GM19025 (cell line): Measurements from ENCODE around the gene MN1.
"Not testable (repeated sequence)": the region's sequence is repeated elsewhere in the genome, so short reads cannot be mapped to it uniquely, and the experiment has no call there.

ENCODE experiments used
- ATAC-seq: cut with Tn5 transposase; IDR thresholded peaks from one replicate; pipeline ENCODE4 v1.9.1; 2021; ENCODE audit warnings: mild to moderate bottlenecking, low read depth, moderate library complexity; ENCODE audit not compliant: unreplicated experiment

The MN1 gene

DNA sequence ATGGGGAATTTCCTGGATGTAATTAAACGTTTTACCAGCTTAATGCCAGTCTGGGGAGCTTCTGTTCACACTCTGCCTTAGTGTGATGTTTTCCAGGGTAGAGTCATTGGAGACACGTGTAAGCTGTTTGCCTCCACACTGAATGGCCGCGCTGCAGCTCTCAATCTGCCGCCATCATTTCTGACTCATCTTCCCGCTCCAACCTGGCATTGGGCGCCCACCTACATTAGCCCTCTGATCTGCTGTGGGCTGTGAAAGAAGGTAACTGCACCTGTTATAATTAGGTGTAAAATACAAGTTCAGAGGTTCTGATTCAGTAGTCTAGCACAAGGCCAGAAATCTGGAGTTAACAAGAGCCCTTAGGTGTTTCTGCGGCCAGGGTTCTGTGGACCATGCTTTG is 54.6 kb downstream of the MN1 start:
- no peak for ATAC-seq

DNA sequence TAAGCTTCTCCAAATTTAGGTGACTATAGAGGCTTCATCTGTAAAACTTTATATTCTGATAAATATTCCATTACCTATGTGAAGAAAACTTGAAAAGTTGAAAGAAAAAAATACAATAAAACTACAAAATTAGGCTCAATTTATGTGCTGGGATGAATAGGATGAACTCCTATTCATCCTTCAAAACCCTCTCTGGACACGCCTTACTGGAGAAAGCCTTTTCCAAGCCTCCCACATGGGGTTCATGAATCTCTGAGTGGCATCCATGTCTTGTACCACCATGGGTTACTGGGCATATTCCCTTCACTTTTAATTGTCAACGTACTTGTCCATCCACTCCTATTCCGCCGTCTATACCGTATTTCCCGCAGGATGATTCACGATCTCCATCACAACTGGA is 55.7 kb downstream of the MN1 start:
- ATAC-seq, result no peak

DNA sequence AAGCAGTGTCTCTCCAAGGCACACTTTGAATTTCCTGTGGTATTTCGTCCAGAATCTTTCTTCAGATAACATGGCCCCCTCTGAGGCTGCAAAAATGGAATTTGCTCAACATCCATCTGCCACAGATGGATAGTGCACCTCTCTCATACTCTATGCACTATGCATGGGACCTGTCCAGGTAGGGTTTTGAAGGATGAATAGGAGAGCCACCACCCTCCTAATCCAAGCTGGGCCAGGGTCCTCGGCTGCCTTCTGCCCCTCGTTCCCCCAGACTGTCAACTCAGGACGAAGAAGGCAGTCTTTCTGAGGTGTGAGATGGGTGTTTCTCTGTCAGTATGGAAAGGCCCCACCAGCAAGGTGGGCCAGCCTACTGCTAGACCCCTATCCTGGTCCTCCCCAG is 56.4 kb downstream of the MN1 start:
- ATAC-seq, result no peak

DNA sequence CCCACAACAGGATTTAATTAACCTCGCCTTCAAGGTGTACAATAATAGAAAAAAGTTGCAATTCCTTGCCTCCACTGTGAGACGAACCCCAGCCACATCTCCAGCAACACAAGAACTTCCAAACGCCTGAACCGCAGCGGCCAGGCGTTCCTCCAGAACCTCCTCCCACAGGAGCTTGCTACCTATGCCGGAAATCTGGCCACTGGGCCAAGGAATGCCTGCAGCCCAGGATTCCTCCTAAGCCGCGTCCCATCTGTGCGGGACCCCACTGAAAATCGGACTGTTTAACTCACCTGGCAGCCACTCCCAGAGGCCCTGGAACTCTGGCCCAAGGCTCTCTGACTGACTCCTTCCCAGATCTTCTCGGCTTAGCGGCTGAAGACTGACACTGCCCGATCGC is 57.5 kb downstream of the MN1 start:
- not testable (repeated sequence) for ATAC-seq

DNA sequence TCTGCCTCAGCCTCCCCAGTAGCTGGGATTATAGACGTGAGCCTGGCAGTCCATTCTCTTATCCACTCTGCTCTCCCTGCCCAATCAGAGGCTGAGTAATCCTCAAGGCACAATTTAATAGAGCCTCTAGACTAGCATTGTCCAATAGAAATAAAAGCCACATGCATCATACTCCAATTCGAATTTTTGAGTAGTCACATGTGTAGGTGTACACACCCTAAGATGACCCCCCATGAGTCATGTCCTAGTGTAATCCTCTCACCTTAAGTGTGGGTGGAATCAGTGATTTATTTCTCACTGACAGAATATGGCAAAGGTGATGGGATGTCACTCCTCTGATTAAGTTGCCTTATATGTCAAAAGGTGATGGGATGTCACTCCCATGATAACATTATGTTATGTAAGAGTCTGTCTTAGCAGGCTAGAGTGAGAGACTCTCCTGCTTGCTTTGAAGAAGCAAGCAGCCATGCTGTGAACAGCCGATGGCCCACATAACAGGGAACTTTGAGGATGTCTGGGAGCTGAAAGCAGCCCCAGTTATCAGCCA is 61.3 kb downstream of the MN1 start:
- no peak for ATAC-seq

DNA sequence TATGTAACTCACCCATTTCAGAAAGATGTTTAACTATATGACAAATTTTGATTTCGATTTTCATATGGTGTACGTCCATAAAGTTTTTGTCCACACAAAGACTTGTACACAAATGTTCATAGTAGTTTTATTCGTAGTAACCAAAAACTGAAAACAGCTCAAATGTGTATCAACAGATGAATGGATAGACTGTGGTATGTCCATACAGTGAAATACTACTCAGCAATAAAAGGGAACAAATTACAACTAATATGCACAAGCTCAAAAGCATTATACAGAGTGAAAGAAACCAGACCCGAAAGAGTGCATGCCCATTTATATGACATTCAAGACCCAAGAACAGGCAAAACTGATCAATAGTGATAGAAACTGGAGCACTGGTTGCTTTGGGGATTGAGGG is 64.0 kb downstream of the MN1 start:
- no peak for ATAC-seq

DNA sequence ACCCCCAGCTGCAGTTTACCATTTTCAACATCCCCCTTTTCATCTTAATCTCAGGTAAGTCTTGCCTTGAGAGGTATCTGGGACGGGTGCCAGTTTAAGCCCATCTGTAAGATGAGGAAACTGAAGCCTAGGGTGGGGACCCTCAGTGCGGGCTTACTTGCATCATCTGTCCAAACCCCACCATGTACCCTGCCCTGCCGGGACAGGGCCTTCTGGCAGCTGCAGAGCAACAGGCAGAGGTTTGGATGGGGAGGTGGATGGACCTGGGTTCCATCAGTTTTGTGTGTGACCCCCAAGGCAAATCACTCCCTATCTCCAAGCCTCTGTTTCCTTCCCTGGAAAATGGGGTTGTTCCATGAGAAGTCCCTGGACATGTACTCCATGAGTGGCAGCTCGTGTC is 67.5 kb downstream of the MN1 start:
- ATAC-seq, result no peak

DNA sequence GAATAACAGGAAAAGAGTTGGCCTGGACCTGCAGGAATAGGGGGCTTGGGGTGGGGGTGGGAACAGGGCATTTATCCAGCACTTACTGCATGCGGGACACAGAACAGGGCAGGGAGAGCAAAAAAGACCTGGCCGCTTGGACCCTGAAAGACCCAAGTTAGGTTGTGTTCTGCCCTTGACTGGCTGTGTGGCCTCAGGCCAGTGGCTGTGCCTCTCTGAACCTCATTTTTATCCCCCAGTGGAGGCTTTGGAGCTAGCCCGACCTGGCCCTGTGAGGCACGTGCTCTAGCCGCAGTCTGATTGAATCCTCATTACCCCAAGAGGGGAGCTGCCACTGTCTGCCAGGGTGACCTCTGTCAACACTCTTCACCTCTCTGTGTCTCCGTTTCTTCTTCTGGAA is 68.7 kb downstream of the MN1 start:
- ATAC-seq, result no peak

DNA sequence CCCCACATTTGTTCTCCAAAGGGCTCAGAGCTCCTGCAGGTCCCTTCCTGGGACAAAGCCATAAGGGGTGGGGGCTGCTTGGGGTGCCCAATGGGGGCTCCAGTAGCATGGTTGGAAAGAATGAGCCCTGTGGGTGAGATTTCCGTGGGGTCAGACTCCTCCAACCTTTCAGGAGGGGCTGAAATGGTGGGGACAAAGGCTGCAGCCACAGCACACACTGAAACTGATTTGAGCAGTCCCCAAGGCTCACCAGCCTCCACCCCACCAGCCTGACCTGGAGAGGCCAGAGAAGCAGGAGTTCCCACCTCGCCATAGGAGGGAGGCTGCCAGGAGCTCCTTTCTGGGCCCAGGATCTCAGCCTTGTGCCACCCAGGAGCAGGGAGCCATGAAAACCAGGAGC is 69.2 kb downstream of the MN1 start:
- ATAC-seq, result no peak

DNA sequence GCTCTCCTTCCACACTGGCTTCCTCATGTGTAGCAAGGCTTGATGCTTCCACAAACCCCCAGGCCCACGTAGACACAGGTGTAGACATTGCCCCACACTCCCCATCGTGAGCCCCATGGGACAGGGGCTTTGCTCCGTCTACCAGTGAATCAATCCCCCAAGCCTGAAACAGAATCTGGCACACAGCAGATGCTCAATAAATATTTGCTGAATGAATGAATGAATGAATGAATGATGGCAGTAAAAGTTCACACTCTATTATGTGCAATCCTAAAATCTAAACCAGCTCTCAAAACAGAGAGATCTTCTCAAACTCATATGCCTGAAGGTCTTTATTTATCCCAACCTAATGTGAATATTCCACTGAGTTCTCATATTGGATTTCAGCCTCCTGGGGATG is 69.9 kb downstream of the MN1 start:
- no peak for ATAC-seq

DNA sequence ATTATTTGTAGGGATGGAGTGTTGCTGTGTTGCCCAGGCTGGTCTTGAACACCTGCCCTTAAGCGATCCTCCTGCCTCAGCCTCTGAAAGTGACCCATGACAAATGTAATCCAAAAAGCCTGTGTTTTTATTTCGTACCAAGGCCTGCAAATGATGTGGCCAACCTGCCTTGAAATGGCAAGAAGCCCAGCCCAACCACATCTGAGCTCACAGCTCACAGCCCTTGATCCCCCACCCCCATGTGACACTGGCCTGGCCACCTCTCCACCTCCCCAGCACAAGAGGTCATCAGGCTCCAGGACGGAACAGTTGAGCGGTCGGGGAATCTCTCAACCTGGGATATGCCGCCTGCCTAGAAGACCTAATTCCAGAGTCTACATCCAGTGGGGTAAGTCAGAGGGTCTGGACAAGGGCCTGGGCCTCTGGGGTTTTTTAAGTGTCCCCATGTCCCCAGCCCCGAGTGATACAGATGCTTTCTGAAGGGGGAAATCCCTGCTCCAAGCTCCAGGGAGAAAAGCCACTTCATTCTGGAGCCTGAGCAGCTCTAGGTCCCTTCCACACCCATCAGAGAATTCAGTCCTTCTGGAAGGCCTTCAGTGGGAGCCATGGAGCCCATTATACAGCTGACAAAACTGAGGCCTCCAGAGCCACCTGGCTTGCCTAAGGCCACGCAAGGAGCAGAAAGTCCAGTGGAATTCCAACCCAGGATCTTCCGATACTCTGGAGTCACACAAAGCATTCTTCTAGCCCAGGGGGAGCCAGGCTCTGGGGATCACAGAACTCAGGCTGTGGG is 70.7 kb downstream of the MN1 start:
- no peak for ATAC-seq

DNA sequence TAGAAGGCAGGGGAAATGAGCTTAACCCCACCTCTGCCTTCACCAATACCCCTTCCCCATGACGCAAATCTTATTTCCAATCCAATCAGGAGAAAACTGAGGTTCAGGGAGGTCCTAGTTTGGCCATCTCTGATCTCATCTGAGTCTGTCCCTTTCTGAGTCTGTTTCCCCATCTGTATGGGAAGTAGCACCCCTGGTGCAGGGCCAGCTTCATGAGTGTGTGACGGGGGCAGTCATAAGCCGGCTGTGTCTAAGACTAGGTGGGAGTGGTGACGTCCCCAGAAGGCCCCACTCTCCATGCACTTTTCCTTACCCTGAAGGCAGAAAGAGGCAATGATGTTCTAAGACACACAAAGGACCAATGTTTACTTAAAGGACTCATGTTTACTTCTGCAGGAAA is 72.3 kb downstream of the MN1 start:
- no peak for ATAC-seq

DNA sequence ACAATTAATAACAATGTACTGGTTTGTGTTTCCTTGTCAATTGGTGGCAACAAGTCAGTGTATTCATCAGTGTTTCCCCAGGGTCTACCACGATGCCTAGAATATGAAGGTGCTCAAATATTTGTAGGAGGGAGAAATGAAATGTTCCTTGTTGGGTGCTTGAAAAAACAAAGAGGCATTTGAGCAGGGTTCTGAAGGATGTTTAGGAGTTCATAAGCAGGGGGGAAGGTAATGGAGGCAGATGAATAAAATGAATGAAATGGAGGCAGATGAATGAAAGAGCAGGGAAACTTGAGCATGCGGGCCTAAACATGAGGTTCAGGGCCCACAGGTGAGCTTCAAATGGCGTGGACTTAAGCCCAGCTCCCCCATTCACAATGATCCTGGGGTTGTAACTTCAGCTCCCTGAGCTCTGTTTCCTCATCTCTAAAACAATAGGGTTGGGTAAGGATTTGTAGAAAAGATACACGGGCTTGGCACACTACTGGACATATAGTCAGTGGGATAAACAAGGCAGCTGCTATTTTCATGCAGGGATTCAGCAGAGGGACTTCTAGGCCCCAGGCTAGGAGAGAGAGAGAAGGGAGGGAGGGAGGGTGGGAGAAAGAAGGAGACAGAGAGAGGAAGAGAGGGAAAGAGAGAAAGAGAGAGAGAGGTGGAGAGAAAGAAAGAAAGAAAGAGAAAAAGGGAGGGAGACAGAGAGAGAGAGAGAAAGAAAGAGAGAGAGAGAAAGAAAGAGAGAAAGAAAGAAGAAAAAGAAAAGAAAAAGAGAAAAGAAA is 73.7 kb downstream of the MN1 start:
- ATAC-seq, result no peak

DNA sequence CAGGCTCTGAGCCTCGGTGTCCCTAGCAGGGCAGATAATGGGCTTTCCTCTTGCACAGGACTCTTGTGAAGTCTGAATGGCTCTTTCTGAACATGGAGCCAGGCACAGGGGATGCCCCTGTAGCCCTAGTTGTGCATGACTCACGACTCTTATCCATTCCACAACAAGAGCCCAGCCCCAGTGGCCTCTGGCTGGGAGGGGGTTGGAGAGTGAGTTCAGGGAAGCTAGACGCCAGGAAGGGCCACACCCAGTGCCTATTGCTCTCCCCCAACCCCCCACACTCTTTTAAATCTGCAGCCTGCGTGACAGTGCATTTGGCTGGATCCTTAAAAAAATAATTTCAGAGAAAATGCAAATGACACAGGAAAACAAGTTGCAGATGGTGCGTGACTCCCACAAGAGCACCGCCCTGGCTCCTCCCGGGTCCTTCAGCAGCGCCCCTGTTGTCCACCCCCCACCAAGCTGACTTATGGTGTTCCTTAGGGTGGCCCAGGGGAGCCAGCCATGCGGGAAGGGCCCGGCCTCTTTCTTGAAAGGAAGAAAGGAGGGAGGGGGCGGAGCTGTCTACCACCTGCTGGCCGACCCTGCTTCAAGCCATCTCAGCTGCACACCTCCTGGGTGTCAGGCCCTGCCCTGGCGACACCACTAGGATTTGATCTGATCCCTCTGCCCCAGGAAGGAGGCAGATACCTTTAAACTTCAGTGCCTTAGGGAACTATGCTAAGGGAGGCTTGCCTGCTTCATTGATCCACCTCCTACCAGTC is 74.7 kb downstream of the MN1 start:
- no peak for ATAC-seq

DNA sequence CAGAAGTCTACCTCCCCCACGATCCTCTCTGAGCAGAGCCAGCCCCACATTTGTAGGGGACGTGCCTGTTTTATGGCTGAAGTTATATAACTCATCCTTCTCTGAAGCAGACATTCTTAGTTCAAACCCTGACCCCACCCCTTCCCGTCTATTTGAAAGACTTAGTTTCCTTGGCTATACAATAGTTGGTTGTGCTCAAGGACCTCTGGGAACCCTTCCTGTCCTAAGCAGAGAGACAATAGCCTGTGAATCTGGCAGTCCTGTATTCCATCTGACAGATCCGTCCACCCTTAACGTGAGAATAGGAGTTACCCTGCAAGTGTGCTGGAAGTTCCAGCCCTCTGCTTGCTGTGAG is 75.2 kb downstream of the MN1 start:
- no peak for ATAC-seq

DNA sequence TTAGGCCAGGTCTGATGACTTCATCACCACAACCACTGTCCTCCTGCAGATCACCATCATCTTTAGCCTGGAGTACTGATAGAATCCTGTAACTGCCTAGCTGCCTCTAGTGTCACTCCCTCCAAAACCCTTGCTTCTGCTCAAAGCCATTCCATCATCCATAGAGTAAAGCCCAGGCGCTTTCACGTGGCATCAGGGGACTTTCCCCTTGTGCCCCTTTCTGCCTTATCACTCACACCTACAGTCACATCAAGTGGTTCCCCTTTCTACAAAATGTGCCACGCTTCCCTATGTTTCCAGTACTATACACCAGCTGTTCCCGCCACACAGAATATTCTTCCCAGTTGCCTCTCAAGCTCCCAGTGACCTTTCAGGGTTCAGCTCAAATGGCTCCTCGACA is 75.9 kb downstream of the MN1 start:
- ATAC-seq, result no peak

DNA sequence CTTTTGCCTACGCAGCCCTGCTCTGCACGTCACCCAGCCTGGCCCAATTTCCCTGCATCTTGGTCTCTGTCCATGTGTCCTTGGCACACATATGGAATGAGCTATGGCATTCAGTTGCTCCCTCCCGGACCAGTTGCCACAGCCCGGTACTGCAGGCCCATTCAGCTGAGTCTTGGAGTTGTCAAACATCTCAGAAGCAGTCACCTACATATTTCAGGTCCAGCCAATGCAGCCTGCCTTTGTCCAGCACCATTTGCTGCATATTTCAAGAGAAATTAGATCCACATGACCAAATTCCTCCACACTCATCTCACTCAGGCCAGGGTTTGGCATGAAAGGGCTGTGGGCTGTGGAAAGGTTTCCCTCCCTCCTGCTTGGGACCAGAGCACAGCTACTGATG is 76.8 kb downstream of the MN1 start:
- ATAC-seq, result no peak

DNA sequence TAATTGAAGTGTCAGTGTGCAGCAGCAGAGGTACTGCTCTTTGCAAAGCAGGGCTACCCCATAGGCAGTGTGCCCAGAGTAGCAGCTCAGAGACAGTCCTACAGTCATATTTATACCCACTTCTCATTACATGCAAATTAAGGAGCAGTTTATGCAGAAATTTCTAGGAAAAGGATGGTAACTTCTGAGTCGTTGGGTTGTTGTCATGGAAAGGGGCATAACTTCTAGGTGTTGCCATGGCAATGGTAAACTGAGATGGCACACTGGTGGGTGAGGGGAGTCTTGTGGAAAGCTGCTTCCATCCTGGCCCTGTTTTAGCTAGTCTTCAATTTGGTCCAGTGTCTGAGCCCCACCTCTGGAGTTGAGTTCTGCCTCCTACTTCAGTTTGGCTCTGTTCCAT is 77.4 kb downstream of the MN1 start:
- no peak for ATAC-seq

DNA sequence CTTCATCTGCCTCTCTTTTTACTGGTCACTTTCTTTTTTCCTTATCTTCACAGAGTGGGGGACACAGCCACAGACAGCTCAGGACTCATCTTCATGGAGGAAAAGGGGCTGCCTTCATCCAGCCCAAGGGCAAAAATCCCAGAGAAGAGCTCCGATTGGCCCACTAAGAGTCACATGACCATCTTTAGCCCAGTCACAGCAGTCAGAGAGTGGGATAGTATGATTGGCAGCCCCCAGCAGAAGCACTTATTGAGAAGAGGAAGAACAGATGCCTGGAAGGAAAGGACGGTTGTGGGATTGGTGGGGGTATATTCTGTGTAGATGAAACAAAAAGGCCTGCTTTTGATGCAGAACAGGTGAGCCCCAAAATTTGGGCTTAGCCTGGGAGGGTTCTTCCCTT is 77.8 kb downstream of the MN1 start:
- no peak for ATAC-seq

DNA sequence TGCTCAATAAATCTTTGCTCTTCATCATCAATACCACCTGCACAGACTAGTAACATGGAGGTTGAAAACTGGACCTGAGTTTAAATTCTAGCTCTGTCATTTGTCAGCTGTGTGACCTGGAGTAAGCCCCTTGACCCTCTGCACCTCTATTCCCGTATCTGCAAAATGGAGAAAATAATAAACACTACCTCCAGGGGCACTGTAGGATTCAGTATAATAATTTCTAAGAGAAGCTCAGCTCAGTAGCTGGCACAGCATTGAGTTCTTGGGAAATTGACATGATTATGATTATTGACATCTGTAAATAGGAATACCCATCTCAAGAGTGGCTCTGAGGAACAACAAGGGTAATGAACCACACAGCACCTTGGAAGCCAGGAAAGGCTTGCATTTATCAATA is 78.4 kb downstream of the MN1 start:
- ATAC-seq, result no peak

DNA sequence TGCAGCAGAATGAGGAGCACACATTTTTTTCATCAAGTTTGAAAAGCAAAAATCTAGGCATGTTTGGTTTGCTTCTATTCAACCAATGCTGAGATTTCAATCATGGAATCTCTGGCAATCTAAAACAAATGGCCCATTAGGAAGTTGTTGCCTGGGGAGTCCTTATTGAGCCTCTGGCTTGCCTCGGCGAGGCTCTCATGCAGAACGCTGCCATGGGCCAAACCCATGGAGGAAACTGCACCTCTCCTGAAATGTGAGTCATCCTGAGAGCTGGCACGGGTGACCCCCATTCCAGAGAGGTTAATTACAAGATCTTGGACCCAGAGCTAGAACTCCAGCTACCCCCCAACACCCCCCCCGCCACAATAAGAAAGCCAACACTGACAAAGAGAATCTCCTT is 80.7 kb downstream of the MN1 start:
- ATAC-seq, result no peak
